Stimulated activated CD4-positive, alpha-beta T cell treated with anti-CD3 and anti-CD28 coated beads, Interleukin-4, amount 100 ng/mL, for 4 hours (primary cell): ENCODE results near the gene ZNF48.

ENCODE experiments used
- DNase-seq, 2 experiments: peaks; one replicate each; pipeline ENCODE4 v3.0.0-alpha.2; 2020

The ZNF48 gene

DNA sequence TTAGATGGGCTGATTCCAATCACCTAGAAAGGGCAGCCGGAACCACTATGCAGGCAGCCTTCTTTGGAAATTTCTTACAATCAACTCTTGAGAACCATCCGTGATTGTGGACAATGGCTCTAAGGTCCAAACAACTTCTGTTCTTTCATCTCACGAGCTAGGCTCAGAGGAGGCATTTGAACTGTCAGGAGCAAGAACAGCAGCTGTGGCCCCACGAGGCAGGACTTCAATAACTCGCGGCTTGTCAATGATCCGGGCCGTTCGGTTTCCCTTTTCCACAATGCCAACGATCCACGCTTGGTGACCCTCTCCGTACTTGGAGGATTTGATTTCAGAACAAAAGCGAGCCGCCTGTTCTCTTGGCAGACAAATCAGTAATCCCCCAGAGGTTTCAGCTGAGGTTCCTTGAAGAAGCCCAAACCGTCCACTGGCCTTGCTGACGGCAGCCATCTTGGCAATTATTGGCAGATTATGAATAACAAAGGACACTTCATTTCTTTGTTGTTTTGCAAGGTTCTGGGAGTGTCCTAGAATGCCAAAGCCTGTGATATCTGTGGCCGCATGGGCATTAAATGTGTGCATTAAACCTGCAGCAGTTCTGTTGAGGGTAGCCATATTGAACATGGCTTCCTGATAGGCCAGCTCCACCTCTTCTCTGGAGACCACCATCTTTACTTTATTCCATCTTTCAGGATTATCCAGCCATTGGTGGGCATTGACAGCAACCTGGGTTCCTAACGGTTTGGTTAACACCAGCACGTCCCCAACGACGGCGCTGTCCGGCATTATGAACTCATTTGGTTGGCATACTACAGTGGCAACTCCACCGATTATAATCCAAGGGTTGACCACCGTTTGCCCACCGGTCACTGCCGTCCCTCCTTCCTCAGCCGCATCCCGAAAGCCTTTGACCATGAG lies 49.3 kb downstream of the ZNF48 start:
- DNase-seq: no peak

DNA sequence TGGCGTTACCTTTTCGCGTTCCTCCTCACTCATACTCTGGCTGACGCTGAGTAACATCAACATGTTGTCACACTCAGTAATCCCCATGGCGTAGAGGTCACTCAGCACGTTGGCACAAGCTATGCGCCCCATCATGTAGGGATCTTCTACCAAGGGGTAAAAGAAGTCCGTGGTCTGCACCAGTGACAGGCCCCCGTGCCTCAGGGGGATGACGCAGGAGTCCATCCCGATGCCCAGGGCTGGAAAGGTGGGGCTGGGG lies 49.9 kb downstream of the ZNF48 start:
- DNase-seq: no peak

DNA sequence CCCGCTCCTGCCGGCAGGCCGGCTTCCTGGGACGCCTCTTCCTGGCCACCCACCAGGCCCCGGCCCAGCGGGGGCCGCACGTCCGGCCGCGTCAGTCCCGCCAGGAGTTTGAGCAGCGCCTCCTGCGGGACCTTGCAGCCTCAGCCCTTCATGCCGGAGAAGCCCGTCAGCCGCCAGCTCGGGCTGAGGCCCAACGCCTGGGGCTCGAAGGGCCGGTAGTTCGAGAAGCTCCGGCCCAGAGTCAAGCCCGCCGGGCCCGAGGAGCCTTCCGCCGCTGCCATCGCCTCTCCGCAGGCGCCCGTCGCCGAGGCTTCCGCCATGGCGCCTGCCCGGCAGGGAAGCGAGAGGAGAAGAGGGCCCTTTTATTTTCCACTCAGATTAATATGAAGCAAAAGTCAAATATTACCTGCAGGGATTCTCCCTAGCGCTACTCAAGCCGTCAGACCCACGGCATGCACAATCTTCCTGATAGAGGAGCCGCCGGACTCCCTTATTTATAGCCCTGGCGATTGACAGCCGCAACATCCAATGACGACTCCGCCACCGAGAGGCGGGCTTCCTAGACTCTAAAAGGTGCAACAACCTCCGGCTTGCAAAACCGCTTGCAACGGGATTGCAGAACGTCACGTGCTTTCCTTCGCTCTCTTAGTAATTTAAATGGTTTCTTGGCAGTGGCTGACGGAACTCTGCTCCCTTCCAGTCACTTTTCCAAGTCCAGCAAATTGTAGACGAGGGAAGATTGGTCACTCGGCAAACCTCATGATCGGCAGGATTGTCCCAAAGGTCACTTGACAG lies 50.4 kb downstream of the ZNF48 start, which contains the start of gene SEPHS2:
Gene SEPHS2 (minus strand): TSS at position 467 of the 795 bp plus-strand sequence. CDS start 147 bp downstream, at position 320.
- peak; percentile 93 to 95 for DNase-seq

DNA sequence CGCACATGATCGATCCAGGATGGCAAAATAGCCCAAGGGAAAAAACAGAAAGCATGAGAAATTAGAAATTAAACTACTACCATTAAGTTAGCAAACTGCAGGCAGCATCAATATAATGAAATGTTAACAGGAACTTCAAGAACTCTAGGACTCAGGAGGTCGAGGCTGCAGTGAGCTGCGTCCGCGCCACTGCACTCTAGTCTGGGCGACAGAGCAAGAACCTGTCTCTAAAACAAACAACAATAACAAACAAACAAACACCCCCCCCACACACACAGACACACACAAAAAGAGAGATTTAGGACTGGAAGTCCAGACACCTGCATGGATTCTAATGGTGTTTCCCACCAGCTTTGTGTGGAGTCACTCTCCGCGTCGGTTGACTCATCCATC lies 51.0 kb downstream of the ZNF48 start:
- no peak for DNase-seq

DNA sequence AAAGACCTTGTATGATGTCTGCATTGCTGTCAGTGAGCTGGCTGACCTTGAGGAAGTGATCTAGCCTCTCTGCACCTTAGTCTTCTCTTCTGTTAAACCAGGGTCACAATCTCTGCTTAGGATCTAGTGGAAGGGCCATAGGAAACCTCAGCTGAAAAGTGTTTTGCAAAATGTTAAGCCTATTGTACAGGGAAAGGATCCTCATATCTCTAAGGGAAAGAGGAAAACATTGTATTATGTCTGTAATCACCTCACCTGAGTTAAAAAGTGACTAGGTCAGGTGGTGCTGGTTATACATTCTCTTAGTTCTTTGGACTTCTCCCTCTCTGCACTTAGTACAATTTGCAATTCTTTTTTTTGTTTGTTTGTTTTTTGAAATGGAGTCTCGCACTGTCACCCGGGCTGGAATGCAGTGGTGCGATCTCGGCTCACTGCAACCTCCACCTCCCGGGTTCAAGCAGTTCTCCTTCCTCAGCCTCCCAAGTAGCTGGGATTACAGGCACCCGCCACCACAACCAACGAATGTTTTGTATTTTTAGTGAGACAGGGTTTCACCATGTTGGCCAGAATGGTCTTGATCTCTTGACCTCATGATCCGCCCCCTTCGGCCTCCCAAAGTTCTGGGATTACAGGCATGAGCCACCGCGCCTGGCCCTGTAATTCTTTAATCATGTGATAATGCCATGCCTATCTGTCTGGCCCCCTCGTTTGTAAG lies 52.4 kb downstream of the ZNF48 start:
- no peak for DNase-seq

DNA sequence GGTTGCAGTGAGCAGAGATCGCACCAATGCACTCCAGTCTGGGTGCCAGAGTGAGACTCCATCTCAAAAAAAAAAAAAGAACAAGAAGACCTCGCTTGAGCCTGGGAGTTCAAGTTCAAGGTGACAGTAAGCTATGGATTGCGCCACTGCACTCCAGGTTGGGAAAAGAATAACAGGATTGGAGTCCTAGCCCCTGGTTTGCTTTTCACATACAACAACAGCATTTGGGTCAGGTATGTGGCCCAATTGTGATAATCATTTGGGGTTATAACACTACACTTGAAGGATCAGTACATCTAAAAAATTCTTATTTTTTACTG lies 53.9 kb downstream of the ZNF48 start:
- no peak for DNase-seq
